Kidney (tissue), 14 donors: Measurements from ENCODE around the gene SMAD3. TPM values are rescaled to one million over a fixed set of nuclear protein-coding genes. Genes with fewer than 3 reads are reported as not detected.

Experiments
- DNase-seq, 5 donors: peaks; one replicate each; pipeline ENCODE4 v3.0.0-alpha.2; 2013 to 2020
- FAIRE-seq: peaks from 2 replicates; lab custom pipeline; 2012; peaks lifted over from hg19 to GRCh38; lab: Jason Lieb, UNC
- H3K27ac ChIP-seq, 2 donors: one replicate each; pipeline ENCODE4 v1.7.0; 2013; ENCODE audit warnings: low read depth in 2 of 2, low read length in 2 of 2, inconsistent platforms in 1 of 2
- H3K27me3 ChIP-seq: one replicate; pipeline ENCODE4 v1.7.1; 2013; ENCODE audit warnings: low read length, inconsistent platforms; ENCODE audit not compliant: control insufficient read depth, insufficient read depth
- H3K36me3 ChIP-seq, 3 donors: one replicate each; pipeline versions ENCODE4 v1.7.0 to v1.7.1; 2013; ENCODE audit warnings: low read length in 3 of 3, control low read depth in 1 of 3, inconsistent platforms in 1 of 3; ENCODE audit not compliant: insufficient read depth in 3 of 3, control insufficient read depth in 2 of 3
- H3K4me1 ChIP-seq, 3 donors: one replicate each; pipeline versions ENCODE4 v1.7.0 to v1.7.1; 2013; ENCODE audit warnings: low read length in 3 of 3, inconsistent platforms in 1 of 3, low read depth in 1 of 3; ENCODE audit not compliant: control insufficient read depth in 2 of 3, insufficient read depth in 2 of 3
- H3K4me3 ChIP-seq, 3 donors: one replicate each; pipeline versions ENCODE4 v1.7.0 to v1.8.1; 2013; ENCODE audit warnings: low read length in 3 of 3, control low read depth in 1 of 3, inconsistent platforms in 1 of 3
- H3K9ac ChIP-seq, 3 donors: one replicate each; pipeline versions ENCODE4 v1.7.0 to v1.7.1; 2013; ENCODE audit warnings: low read length in 3 of 3, control low read depth in 1 of 3, inconsistent platforms in 1 of 3
- H3K9me3 ChIP-seq, 3 donors: one replicate each; pipeline versions ENCODE4 v1.7.0 to v1.7.1; 2013; ENCODE audit warnings: low read length in 3 of 3, control low read depth in 1 of 3, inconsistent platforms in 1 of 3; ENCODE audit not compliant: control insufficient read depth in 2 of 3, insufficient read depth in 1 of 3
- CTCF ChIP-seq: IDR thresholded peaks from 3 replicates; pipeline ENCODE4 v1.5.1; 2012; ENCODE audit warnings: mild to moderate bottlenecking, moderate library complexity, borderline replicate concordance; ENCODE audit not compliant: insufficient read depth; ENCODE audit errors: extremely low read depth
- intact Hi-C: fragments of 100-400 bp; cut with DNase I; formaldehyde crosslinking; loops from one replicate; pipeline ENCODE4 v1.11.1; 2022
- polyA plus RNA-seq: library from polyadenylated mRNA; stranded (reverse); fragments of 350-450 nt; fragmentation: Illumina TruSeq; extraction: RNeasy Lipid Tissue Mini Kit (QIAGEN cat#74804); gene quantifications from one replicate; pipeline ENCODE4 v1.2.3, GENCODE V29; 2014; ENCODE audit warnings: low read depth, low replicate concordance; ENCODE audit not compliant: insufficient read depth
- total RNA-seq: library from RNA; stranded (reverse); fragmentation: NEBNext Ultra II Directional; extraction: Animal tissue kit (Norgen Biotek cat#: 25700); gene quantifications from one replicate; pipeline ENCODE4 v1.2.1, GENCODE V29; 2021
- donor health status: control.
- donor health status: control.
- donor health status: control.
- donor health status: control.
- donor health status: control.
- donor health status: DM: yes; HTN: yes; CAD: no.
- donor health status: Normal renal cell carcinoma (clear cell type).

The SMAD3 gene
- total and polyA plus RNA-seq, 2 donors from 2014 or later = 10.1 to 58.2 TPM

- H3K9ac ChIP-seq = no peak overlapping the region
- no peaks in the 10 kb centered on the region for H3K27me3 ChIP-seq
- H3K4me1 ChIP-seq = peaks cover 0 to 14% (median 7%) of the 10 kb centered on the region in 3 donors
- FAIRE-seq = no peak
- intact Hi-C loops = no loop called here
- no peak overlapping the region for H3K27ac ChIP-seq
- H3K9me3 ChIP-seq = no peaks in the 10 kb centered on the region
- H3K36me3 ChIP-seq = no peaks in the 10 kb centered on the region
- TF ChIP-seq CTCF = no peak
- no peak overlapping the region for H3K4me3 ChIP-seq
- no peak for DNase-seq
Observed at GRCh38 chr15:67032608-67033007, 32.8 kb upstream of the SMAD3 start.

- H3K9me3 ChIP-seq = no peaks in the 10 kb centered on the region
- peak overlapping the region; percentile 14 to 47 (median 16) for H3K4me3 ChIP-seq
- no peaks in the 10 kb centered on the region for H3K27me3 ChIP-seq
- intact Hi-C loops = no loop called here
- H3K9ac ChIP-seq = peak overlapping the region in 1 of 3 donors; percentile 53
- no peak overlapping the region for H3K27ac ChIP-seq
- DNase-seq (peak in 1 of 5 donors; percentile 43), FAIRE-seq (no peak)
- no peak for TF ChIP-seq CTCF
- H3K4me1 ChIP-seq = peaks cover 0 to 14% (median 10%) of the 10 kb centered on the region in 3 donors
- H3K36me3 ChIP-seq = no peaks in the 10 kb centered on the region
Observed at GRCh38 chr15:67033012-67033411, 32.4 kb upstream of the SMAD3 start.

- Histone ChIP-seq H3K36me3 (no peaks in the 10 kb centered on the region), H3K9ac (peak overlapping the region in 1 of 3 donors; percentile 53), H3K27me3 (no peaks in the 10 kb centered on the region), H3K27ac (no peak overlapping the region), H3K4me3 (peak overlapping the region; percentile 14 to 47 (median 16)), H3K9me3 (no peaks in the 10 kb centered on the region), H3K4me1 (peaks cover 0 to 14% (median 11%) of the 10 kb centered on the region in 3 donors)
- no peak for TF ChIP-seq CTCF
- peak in 2 of 5 donors; percentile 51 to 77 for DNase-seq
- intact Hi-C loops = no loop called here
- no peak for FAIRE-seq
Observed at GRCh38 chr15:67033571-67034044, 31.8 kb upstream of the SMAD3 start.

GRCh38 chr15:67035886-67036285, 29.5 kb upstream of the SMAD3 start:
- H3K36me3 ChIP-seq = no peaks in the 10 kb centered on the region
- H3K9me3 ChIP-seq = no peaks in the 10 kb centered on the region
- H3K9ac ChIP-seq = no peak overlapping the region
- intact Hi-C loops = no loop called here
- DNase-seq = no peak
- FAIRE-seq = no peak
- no peak overlapping the region for H3K27ac ChIP-seq
- H3K4me3 ChIP-seq = no peak overlapping the region
- H3K4me1 ChIP-seq = peaks cover 0 to 12% (median 11%) of the 10 kb centered on the region in 3 donors
- no peaks in the 10 kb centered on the region for H3K27me3 ChIP-seq
- no peak for TF ChIP-seq CTCF
